ENCODE results near the gene CFHR5. TPM values are rescaled to one million over a fixed set of nuclear protein-coding genes. Genes with fewer than 3 reads are reported as not detected.

The CFHR5 gene
- total and polyA plus RNA-seq, 2 donors (not counting 3 experiments of a cell fraction or from before 2014, with no cell fraction given) = not detected

GRCh38 chr1:197013234-197013633 lies 35.9 kb downstream of the CFHR5 start:
- no peak for DNase-seq (ENCODE audit: low read depth, low spot score)
- Histone ChIP-seq H3K27me3 (ENCODE audit: control insufficient read depth in 2 of 2, insufficient read depth in 2 of 2, low read length in 2 of 2) (no peaks in the 10 kb centered on the region), H2AFZ (ENCODE audit: low read depth, low read length) (no peak overlapping the region), H3K4me2 (ENCODE audit: insufficient read depth, low read length) (no peak overlapping the region), H3K4me3 (replicated peaks in 1 of 3; ENCODE audit: insufficient read depth in 1 of 3, low read depth in 1 of 3, low read length in 3 of 3) (no peak overlapping the region), H3K9me1 (replicated peaks; ENCODE audit: control insufficient read depth, extremely low read depth, insufficient read depth, low read length) (no peaks in the 10 kb centered on the region), H3K4me1 (ENCODE audit: control insufficient read depth, extremely low read depth, insufficient read depth, low read length) (no peaks in the 10 kb centered on the region), H3K79me2 (ENCODE audit: control insufficient read depth, insufficient read depth, low read length) (no peaks in the 10 kb centered on the region), H3K36me3 (ENCODE audit: control insufficient read depth in 2 of 2, extremely low read depth in 1 of 2, insufficient read depth in 2 of 2, low read length in 2 of 2) (no peaks in the 10 kb centered on the region), H3K9ac (replicated peaks; ENCODE audit: extremely low read depth, insufficient read depth, low read length) (no peak overlapping the region), H3K27ac (ENCODE audit: insufficient read depth, low read depth, low read length) (no peak overlapping the region), H3K9me3 (replicated peaks; ENCODE audit: control insufficient read depth, insufficient read depth, low read length) (no peaks in the 10 kb centered on the region), H4K20me1 (replicated peaks; ENCODE audit: control insufficient read depth, extremely low read depth, insufficient read depth, low read length) (no peaks in the 10 kb centered on the region)
- no TSS peak for BruUV-seq (replicated peaks)
- FAIRE-seq = no peak
- TF ChIP-seq POLR2AphosphoS5 (IDR thresholded peaks at IDR 0.05; ENCODE audit: insufficient read depth, low read depth, low read length) (no peak), GATA2 (IDR thresholded peaks at IDR 0.05; ENCODE audit: insufficient read depth, insufficient read length, low read depth, low read length) (no peak), JUN (IDR thresholded peaks at IDR 0.05; ENCODE audit: borderline replicate concordance, insufficient read depth, insufficient read length, low read depth) (no peak), MAX (IDR thresholded peaks at IDR 0.05; ENCODE audit: insufficient read depth, insufficient read length) (no peak), EZH2 (IDR thresholded peaks at IDR 0.05; ENCODE audit: borderline replicate concordance, low read depth, low read length, severe bottlenecking) (no peak)
- TF ChIP-seq, protein P1, sequence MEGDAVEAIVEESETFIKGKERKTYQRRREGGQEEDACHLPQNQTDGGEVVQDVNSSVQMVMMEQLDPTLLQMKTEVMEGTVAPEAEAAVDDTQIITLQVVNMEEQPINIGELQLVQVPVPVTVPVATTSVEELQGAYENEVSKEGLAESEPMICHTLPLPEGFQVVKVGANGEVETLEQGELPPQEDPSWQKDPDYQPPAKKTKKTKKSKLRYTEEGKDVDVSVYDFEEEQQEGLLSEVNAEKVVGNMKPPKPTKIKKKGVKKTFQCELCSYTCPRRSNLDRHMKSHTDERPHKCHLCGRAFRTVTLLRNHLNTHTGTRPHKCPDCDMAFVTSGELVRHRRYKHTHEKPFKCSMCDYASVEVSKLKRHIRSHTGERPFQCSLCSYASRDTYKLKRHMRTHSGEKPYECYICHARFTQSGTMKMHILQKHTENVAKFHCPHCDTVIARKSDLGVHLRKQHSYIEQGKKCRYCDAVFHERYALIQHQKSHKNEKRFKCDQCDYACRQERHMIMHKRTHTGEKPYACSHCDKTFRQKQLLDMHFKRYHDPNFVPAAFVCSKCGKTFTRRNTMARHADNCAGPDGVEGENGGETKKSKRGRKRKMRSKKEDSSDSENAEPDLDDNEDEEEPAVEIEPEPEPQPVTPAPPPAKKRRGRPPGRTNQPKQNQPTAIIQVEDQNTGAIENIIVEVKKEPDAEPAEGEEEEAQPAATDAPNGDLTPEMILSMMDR (IDR thresholded peaks at IDR 0.05; ENCODE audit: extremely low read depth in 1 of 2, insufficient read depth in 1 of 2, low read depth in 1 of 2, low read length in 2 of 2) = no peak
- ChIA-PET POLR2A (no interaction called here), CTCF (interaction anchor here (1.5 kb wide), 1 partner anchor 16 kb away, joined by 3 read pairs; no protein-coding TSS in a partner anchor)
- intact Hi-C loops (cut with micrococcal nuclease) (no loop called here), dilution Hi-C loops (cut with MboI; ENCODE audit: extremely low pct_ligation_motif_present, low sequenced_read_pairs) (no loop called here)
